ENCODE measurements around the gene B4GALNT4. TPM values are rescaled to one million over a fixed set of nuclear protein-coding genes. Genes with fewer than 3 reads are reported as not detected.
A peak's percentile ranks its signal among the peaks of the same experiment; 100 is the strongest.

The B4GALNT4 gene
- total and polyA plus RNA-seq, 2 donors (not counting 1 experiment from before 2014, with no cell fraction given): 1.5 to 3.8 TPM

- TF ChIP-seq EZH2 (IDR thresholded peaks at IDR 0.05; ENCODE audit: low read length, missing control alignments) (no peak), CTCF (conservative IDR thresholded peaks at IDR 0.05 in 1 of 2, IDR thresholded peaks at IDR 0.05 in 1 of 2; ENCODE audit: low read depth in 1 of 2, low read length in 2 of 2) (no peak)
- Histone ChIP-seq H3K36me3 (ENCODE audit: control insufficient read depth, insufficient read depth, low read length) (no peaks in the 10 kb centered on the region), H4K20me1 (ENCODE audit: control insufficient read depth, extremely low read depth, insufficient read depth, low read length) (no peaks in the 10 kb centered on the region), H3K4me1 (ENCODE audit: control insufficient read depth, extremely low read depth, insufficient read depth, low read length) (peaks cover 6% of the 10 kb centered on the region), H3K4me2 (ENCODE audit: extremely low read depth, insufficient read depth, low read length) (no peak overlapping the region), H3K9ac (ENCODE audit: insufficient read depth, low read length) (no peak overlapping the region), H3K9me3 (ENCODE audit: control insufficient read depth, insufficient read depth, low read depth, low read length) (no peaks in the 10 kb centered on the region), H3K79me2 (ENCODE audit: control insufficient read depth, insufficient read depth, low read length) (no peaks in the 10 kb centered on the region), H3K4me3 (replicated peaks in 1 of 4; ENCODE audit: control extremely low read depth in 1 of 4, insufficient read depth in 1 of 4, low read depth in 3 of 4, low read length in 4 of 4) (no peak overlapping the region), H2AFZ (ENCODE audit: low read length) (no peak overlapping the region), H3K27me3 (ENCODE audit: control insufficient read depth, insufficient read depth, low read length) (peaks cover 3% of the 10 kb centered on the region), H3K27ac (ENCODE audit: insufficient read depth, low read length) (no peak overlapping the region)
- no peak for DNase-seq (ENCODE audit: low read depth in 2 of 2)
Observed at GRCh38 chr11:415640-416041, 46.3 kb downstream of the B4GALNT4 start.

- no peaks in the 10 kb centered on the region for H3K79me2 ChIP-seq (ENCODE audit: control insufficient read depth, insufficient read depth, low read length)
- no peaks in the 10 kb centered on the region for H4K20me1 ChIP-seq (ENCODE audit: control insufficient read depth, extremely low read depth, insufficient read depth, low read length)
- peaks cover 6% of the 10 kb centered on the region for H3K4me1 ChIP-seq (ENCODE audit: control insufficient read depth, extremely low read depth, insufficient read depth, low read length)
- no peak for DNase-seq (ENCODE audit: low read depth in 2 of 2)
- H3K27me3 ChIP-seq (ENCODE audit: control insufficient read depth, insufficient read depth, low read length): peaks cover 3% of the 10 kb centered on the region
- no peaks in the 10 kb centered on the region for H3K9me3 ChIP-seq (ENCODE audit: control insufficient read depth, insufficient read depth, low read depth, low read length)
- TF ChIP-seq CTCF (conservative IDR thresholded peaks at IDR 0.05 in 1 of 2, IDR thresholded peaks at IDR 0.05 in 1 of 2; ENCODE audit: low read depth in 1 of 2, low read length in 2 of 2): no peak
- no peak for TF ChIP-seq EZH2 (IDR thresholded peaks at IDR 0.05; ENCODE audit: low read length, missing control alignments)
- peak overlapping the region; percentile 25 for H3K4me2 ChIP-seq (ENCODE audit: extremely low read depth, insufficient read depth, low read length)
- no peak overlapping the region for H3K9ac ChIP-seq (ENCODE audit: insufficient read depth, low read length)
- no peak overlapping the region for H3K27ac ChIP-seq (ENCODE audit: insufficient read depth, low read length)
- no peaks in the 10 kb centered on the region for H3K36me3 ChIP-seq (ENCODE audit: control insufficient read depth, insufficient read depth, low read length)
- no peak overlapping the region for H2AFZ ChIP-seq (ENCODE audit: low read length)
- H3K4me3 ChIP-seq (replicated peaks in 1 of 4; ENCODE audit: control extremely low read depth in 1 of 4, insufficient read depth in 1 of 4, low read depth in 3 of 4, low read length in 4 of 4): peak overlapping the region in 2 of 4 experiments; percentile 12 to 47
Observed at GRCh38 chr11:416051-416756, 46.9 kb downstream of the B4GALNT4 start.

- Histone ChIP-seq H4K20me1 (ENCODE audit: control insufficient read depth, extremely low read depth, insufficient read depth, low read length) (no peaks in the 10 kb centered on the region), H3K27ac (ENCODE audit: insufficient read depth, low read length) (no peak overlapping the region), H2AFZ (ENCODE audit: low read length) (no peak overlapping the region), H3K79me2 (ENCODE audit: control insufficient read depth, insufficient read depth, low read length) (no peaks in the 10 kb centered on the region), H3K4me2 (ENCODE audit: extremely low read depth, insufficient read depth, low read length) (peak overlapping the region; percentile 40), H3K9me3 (ENCODE audit: control insufficient read depth, insufficient read depth, low read depth, low read length) (no peaks in the 10 kb centered on the region), H3K27me3 (ENCODE audit: control insufficient read depth, insufficient read depth, low read length) (peaks cover 3% of the 10 kb centered on the region), H3K36me3 (ENCODE audit: control insufficient read depth, insufficient read depth, low read length) (no peaks in the 10 kb centered on the region), H3K4me3 (replicated peaks in 1 of 4; ENCODE audit: control extremely low read depth in 1 of 4, insufficient read depth in 1 of 4, low read depth in 3 of 4, low read length in 4 of 4) (peak overlapping the region in 3 of 4 experiments; percentile 12 to 47 (median 21)), H3K4me1 (ENCODE audit: control insufficient read depth, extremely low read depth, insufficient read depth, low read length) (peaks cover 6% of the 10 kb centered on the region), H3K9ac (ENCODE audit: insufficient read depth, low read length) (peak overlapping the region; percentile 16)
- no peak for DNase-seq (ENCODE audit: low read depth in 2 of 2)
- TF ChIP-seq EZH2 (IDR thresholded peaks at IDR 0.05; ENCODE audit: low read length, missing control alignments): no peak
- no peak for TF ChIP-seq CTCF (conservative IDR thresholded peaks at IDR 0.05 in 1 of 2, IDR thresholded peaks at IDR 0.05 in 1 of 2; ENCODE audit: low read depth in 1 of 2, low read length in 2 of 2)
Observed at GRCh38 chr11:416757-417621, 47.7 kb downstream of the B4GALNT4 start.
